AG09319 (cell line): ENCODE results near the gene BCAS4.

Experiments used
- DNase-seq: peaks from one replicate; pipeline ENCODE4 v3.0.0-alpha.2; 2010; ENCODE audit warnings: low read depth; ENCODE audit errors: extremely low read depth
- TF ChIP-seq, protein P1 (sequence below): IDR thresholded peaks from 2 replicates; pipeline ENCODE4 v1.5.1; 2011; ENCODE audit warnings: low read depth, mild to moderate bottlenecking, inconsistent platforms, low read length, moderate library complexity

The BCAS4 gene

DNA sequence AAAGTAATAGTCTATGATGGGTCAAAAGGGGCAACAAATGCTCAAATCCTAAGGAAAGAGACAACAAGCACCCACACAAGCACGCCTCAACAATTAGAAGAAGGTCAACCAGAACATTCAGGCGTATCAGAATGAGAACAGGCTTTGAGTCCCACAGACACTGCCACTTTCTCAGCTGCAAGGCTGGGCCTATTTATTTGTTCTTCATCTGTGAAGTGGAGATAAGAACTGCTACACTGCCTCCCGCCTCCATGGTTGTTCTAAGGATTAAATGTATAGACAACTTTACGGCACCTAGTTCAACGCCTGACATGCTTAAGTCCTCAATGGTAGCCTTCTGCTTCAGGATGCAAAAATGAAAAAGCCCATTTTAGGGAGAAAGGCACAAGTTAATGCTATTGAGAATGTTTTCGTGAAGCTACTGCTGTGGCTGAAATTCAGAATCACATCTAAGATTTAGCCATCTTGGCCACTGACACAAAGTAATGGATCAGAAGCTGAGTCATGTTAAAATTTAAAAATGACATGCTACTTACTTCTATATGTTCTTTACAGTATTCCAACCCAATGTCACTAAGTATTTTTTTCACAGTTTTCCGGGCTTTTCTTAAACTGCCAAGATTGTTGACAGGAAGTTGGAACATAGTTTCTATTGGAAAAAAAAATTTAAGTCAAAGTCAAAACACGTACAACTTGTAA is 108.6 kb downstream of the BCAS4 start:
- TF ChIP-seq, protein P1, sequence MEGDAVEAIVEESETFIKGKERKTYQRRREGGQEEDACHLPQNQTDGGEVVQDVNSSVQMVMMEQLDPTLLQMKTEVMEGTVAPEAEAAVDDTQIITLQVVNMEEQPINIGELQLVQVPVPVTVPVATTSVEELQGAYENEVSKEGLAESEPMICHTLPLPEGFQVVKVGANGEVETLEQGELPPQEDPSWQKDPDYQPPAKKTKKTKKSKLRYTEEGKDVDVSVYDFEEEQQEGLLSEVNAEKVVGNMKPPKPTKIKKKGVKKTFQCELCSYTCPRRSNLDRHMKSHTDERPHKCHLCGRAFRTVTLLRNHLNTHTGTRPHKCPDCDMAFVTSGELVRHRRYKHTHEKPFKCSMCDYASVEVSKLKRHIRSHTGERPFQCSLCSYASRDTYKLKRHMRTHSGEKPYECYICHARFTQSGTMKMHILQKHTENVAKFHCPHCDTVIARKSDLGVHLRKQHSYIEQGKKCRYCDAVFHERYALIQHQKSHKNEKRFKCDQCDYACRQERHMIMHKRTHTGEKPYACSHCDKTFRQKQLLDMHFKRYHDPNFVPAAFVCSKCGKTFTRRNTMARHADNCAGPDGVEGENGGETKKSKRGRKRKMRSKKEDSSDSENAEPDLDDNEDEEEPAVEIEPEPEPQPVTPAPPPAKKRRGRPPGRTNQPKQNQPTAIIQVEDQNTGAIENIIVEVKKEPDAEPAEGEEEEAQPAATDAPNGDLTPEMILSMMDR: no peak

DNA sequence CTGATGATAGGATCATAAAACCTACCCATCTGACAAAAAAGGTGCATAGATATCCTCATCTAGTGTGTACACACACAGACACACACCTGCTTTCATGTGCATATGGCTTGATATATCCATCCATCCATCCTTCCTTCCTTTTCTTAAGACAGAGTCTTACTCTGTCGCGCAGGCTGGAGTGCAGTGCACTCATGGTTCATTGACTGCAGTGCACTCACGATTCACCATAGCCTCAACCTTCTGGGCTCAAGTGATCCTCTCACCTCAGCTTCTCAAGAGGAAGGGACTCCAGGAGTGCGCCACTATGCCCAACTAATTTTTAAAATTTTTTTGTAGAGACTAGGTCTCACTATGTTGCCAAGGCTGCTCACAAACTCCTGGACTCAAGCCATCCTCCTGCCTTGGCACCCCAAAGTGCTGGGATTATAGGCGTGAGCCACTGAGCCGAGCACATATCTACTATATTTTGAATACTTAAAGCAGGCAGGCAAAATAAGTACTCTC is 109.3 kb downstream of the BCAS4 start:
- TF ChIP-seq, protein P1: no peak
- DNase-seq: no peak

More for the DNA sequence above, 108.6 kb downstream of the BCAS4 start:
- DNase-seq: no peak

DNA sequence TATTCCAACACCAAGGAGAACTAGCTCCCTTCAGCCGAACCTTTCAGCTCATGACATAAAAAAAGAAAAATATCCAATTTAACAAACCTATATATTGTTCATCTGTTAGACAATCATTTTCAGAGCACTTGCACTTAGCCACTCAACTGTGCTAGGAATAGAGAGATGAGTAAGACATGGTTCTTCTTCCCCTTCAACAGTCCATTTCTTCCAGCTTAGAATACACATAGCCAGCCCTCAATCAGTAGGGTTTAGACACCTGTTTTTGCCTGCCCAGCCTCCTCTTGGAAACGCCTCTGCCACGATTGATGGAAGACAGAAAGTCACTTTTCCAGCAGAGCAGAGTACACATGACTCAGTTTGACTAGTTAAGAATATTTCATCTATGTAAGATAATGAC is 114.6 kb downstream of the BCAS4 start:
- DNase-seq: no peak
- TF ChIP-seq, protein P1: no peak

DNA sequence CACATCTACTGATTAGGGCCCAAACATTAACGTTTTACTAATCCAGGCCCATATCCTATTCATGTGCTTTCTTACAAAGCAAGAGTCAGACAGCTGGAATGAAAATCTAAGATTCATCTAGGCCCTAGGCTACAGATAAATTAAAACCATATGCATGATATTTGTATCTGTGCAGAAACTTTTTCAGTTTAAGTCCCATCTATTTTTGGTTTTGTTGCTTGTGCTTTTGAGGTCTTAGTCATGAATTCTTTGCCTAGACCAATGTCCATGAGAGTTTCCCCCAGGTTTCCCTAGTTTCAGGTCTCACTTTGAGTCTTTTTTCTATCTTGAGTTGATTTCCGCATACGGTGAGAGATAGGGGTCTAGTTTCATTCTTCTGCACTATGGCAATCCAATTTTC is 116.2 kb downstream of the BCAS4 start:
- peak; percentile 75 for DNase-seq
- TF ChIP-seq, protein P1: no peak

DNA sequence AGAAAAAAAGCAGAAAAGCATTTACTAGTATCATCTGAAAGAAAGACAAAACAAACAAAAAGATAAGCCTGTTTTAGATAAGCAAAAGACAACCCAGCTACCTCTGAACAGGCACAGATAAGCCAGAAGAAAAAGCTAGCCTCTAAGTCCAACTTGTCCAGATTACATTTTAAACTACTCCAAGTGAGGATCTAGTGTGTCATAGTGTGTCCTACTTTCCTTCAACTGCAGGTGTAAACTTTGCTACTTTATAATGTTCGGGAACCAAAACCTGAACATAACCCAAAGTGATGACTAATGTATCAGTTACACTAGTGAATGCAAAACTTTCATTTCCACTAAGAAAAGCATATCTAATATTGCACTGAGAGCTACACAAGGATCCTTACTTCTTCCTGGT is 116.9 kb downstream of the BCAS4 start:
- no peak for DNase-seq
- TF ChIP-seq, protein P1: no peak

DNA sequence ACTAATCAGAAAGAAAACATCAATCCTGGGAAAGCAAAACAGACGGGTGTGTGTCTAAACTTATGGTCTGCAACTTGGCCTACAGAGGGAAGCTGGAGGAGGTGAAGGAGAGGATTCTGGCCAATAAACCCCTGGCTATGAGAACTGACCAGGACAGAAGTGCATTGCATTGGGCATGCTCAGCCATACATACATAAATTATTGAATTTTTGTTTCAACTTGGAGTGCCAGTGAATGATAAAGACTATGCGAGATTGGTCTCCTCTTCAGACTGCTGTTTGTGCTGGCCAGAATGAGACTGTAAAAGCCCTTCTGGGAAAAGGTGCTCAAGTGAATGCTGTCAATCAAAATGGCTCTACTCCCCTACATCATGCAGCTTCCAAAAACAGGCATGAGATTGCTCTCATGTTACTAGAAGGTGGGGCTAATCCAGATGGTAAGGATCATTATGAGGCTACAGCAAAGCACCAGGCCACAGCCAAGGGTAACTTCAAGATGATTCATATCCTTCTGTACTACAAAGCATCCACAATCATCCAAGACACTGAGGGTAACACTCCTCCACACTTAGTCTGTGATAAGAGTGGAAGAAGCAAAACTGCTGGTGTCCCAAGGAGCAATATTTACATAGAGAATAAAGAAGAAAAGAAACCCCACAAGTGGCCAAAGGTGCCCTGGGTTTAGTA is 119.0 kb downstream of the BCAS4 start:
- no peak for DNase-seq
- TF ChIP-seq, protein P1: no peak

DNA sequence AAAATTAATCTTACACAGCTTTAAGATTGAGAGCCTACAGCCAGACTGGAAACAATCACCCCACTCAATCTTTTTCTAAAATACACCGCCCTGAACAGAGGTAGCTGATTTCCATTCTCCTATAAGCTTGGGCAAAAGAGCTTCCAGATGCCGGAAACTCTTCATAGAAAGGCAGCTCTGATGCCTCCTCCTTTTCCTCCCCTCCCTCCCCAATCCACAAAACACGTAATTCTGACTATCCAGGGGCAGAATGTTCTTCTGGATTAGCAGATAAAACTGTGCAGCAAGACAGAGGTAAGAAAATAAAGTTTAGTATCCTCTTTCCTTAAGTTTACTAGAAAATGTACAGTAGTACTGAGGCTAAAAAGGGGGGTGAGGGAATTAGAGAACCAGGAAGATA is 120.6 kb downstream of the BCAS4 start:
- TF ChIP-seq, protein P1: no peak
- no peak for DNase-seq
